ENCODE measurements around the gene EPHA3.

Gene EPHA3

DNA sequence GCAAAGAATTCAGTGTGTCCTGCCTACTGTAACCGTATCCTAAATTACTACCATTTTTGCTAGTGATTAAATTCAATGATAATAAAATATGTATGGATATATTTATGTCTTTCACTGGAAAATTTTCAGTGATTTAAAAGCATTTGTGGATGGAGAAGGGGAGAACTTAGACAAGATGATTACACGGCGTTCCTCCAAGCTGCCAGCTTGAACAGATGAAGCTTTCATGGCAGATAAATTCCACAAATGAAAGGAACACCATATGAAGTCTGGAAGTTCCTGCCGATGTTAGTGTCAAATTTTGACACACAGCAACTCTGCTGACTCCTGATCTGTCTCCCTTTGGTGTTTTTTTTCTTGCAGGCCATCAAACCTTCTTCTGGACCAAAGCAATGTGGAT is 364.7 kb downstream of the EPHA3 start:
- DNase-seq = no peak

DNA sequence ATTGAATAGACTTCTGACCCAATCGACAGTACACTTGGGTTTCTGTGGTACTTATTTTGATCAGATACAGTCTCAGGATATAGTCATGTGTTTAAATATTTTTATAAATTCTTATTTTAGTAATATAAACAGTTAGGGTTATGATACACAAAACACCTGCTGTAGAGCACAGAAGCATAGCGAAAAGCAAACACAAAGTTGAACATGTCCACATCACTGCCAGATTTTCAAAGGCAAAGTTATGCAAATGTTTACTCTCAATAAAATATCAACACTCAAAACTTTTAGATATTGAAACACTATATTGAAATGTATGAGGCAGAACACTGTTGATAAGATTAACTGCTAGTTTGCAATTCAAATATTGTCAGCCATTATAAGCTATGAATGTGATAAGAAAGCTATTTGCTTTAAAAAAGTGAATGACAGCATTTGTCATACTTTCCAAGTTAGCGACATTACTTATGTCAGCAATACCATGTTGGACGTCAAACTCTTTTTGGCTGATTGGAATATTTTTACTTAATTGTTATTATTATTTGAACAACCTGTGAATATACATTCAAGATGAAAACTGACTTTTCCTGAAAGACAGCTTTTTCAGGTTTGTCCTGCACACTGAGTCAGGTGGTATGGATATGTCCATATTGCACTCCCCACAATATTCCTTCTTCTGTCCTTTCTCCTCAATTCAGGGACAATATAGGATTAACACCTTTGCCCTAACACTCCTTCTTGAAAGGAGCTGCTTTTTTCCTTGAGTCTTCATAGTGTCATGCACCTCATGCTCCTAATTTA is 367.1 kb downstream of the EPHA3 start:
- DNase-seq = no peak

GRCh38 chr3:89488800-89489580 is 381.6 kb downstream of the EPHA3 start:
- DNase-seq = no peak

GRCh38 chr3:89490129-89490528 is 382.7 kb downstream of the EPHA3 start:
- no peak for DNase-seq

DNA sequence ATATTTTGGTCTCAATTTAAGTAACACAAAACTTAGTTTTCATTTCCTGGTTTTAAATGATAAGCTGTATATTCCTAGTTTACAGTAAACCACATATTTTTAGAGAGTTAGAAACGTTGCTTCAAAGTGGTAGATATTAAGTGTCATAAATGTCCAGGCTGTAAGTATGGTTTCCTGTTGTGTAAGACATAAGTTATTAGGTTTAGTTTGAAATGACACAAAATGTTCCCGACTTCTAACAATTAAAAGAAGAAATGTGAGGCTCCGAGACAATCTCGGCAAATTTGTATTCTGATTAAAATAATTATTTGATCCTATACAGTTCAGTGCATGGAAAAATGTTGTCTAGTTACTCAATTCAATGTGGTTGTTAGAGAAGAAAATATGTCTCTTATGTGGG is 387.3 kb downstream of the EPHA3 start:
- DNase-seq = no peak

DNA sequence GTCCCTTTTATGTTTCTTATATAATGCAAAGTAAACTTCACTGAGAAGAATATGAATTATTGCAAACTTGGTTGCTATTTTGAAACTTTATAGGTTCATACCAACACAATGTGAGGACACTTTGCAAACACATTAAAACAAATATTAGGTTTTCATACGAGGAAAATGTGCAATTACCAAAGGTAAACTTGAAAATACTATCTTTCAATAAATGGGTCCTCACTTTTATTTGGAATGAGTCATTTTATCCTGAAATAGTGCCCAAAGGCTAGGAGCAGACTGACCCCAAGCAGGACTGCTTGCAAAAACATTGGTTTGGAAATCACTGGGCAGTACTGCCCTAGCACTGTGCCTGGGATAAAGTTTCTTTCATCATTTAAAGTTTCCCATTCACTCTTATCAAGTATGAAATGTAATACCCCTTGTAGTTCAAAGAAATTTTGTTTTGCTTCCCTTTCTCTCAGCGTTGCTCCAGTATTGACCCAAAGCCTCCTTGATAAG is 396.5 kb downstream of the EPHA3 start:
- no peak for DNase-seq

GRCh38 chr3:89504432-89504831 is 397.0 kb downstream of the EPHA3 start:
- no peak for DNase-seq

- no peak for DNase-seq
These were observed 399.2 kb downstream of the EPHA3 start for GRCh38 chr3:89506462-89507103.

DNA sequence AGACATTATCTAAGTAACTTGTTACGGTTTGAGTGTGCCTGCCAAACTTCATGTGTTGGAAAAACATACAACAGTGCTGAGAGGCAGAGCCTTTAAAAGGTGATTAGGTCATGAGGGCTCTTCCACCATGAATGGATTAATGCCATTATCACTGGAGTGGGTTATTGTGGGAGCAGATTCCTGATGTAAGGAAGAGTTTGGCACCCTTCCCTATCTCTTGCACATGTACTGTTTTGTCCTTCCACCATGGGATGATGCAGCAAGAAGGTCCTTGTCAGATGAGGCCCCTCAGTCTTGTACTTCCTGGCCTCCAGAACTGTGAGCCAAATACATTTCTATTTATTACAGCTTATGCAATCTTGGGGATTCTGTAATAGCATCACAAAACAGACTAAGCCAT is 413.9 kb downstream of the EPHA3 start:
- DNase-seq = no peak

- DNase-seq = no peak
These were observed 414.7 kb downstream of the EPHA3 start for GRCh38 chr3:89522155-89522554.

- DNase-seq = no peak
These were observed 418.2 kb downstream of the EPHA3 start for GRCh38 chr3:89525609-89526008.

- no peak for DNase-seq
These were observed 420.4 kb downstream of the EPHA3 start for GRCh38 chr3:89527736-89528305.

Data from right hindlimb (tissue), 1 donor.